GM19328 (cell line): ENCODE data around the gene WBP1L.

Experiments
- ATAC-seq: cut with Tn5 transposase; IDR thresholded peaks from one replicate; pipeline ENCODE4 v1.9.1; 2021; ENCODE audit warnings: mild to moderate bottlenecking, moderate library complexity; ENCODE audit not compliant: unreplicated experiment

WBP1L gene

GRCh38 chr10:102777711-102778453 lies 34.1 kb downstream of the WBP1L start:
- ATAC-seq = no peak

GRCh38 chr10:102778781-102779180 lies 35.0 kb downstream of the WBP1L start:
- ATAC-seq = no peak

GRCh38 chr10:102779680-102780526 lies 36.2 kb downstream of the WBP1L start:
- no peak for ATAC-seq

GRCh38 chr10:102780527-102780808 lies 36.7 kb downstream of the WBP1L start:
- ATAC-seq = no peak

GRCh38 chr10:102781090-102781920 lies 37.6 kb downstream of the WBP1L start:
- ATAC-seq = no peak

GRCh38 chr10:102781921-102782557 lies 38.3 kb downstream of the WBP1L start:
- no peak for ATAC-seq

- no peak for ATAC-seq
Observed at GRCh38 chr10:102782673-102783551, 39.2 kb downstream of the WBP1L start.

GRCh38 chr10:102783568-102783967 lies 39.8 kb downstream of the WBP1L start:
- no peak for ATAC-seq

GRCh38 chr10:102785818-102786217 lies 42.1 kb downstream of the WBP1L start:
- no peak for ATAC-seq

GRCh38 chr10:102791754-102792395 lies 48.1 kb downstream of the WBP1L start:
- ATAC-seq = no peak

GRCh38 chr10:102795453-102796406 lies 52.0 kb downstream of the WBP1L start:
- peak; percentile 32 for ATAC-seq

GRCh38 chr10:102796407-102797176 lies 52.8 kb downstream of the WBP1L start:
- peak; percentile 98 for ATAC-seq

- ATAC-seq = no peak
Observed at GRCh38 chr10:102799691-102800471, 56.1 kb downstream of the WBP1L start.

GRCh38 chr10:102800611-102801335 lies 57.0 kb downstream of the WBP1L start:
- no peak for ATAC-seq

GRCh38 chr10:102801496-102801895 lies 57.7 kb downstream of the WBP1L start:
- no peak for ATAC-seq

- ATAC-seq = no peak
Observed at GRCh38 chr10:102801978-102802377, 58.2 kb downstream of the WBP1L start.
